GM18502 (cell line): ENCODE results near the gene PLCH1.
A peak's percentile ranks its signal among the peaks of the same experiment; 100 is the strongest.
"Not testable (repeated sequence)": the region's sequence is repeated elsewhere in the genome, so short reads cannot be mapped to it uniquely, and the experiment has no call there.

ENCODE experiments used
- ATAC-seq: cut with Tn5 transposase; IDR thresholded peaks from one replicate; pipeline ENCODE4 v1.9.1; 2021; ENCODE audit warnings: mild to moderate bottlenecking; ENCODE audit not compliant: unreplicated experiment, poor library complexity

The PLCH1 gene

DNA sequence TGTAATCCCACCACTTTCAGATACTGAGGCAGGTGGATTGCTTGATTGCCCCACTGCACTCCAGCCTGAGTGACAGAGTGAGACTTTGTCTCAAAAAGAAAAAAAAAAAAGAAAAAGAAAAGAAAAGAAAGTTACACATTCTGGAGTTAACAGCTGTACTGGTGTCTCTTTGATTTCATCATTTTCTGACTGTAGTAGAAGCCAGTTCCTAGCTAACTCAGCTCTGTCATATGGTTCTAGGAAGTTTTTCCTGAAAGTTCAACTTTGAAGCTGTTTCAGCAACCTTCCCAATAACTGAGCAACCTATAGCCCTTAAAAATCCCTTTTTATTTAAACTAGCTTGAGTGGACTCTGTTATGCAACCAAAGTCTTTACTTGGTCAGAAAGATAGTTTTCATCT is 346.8 kb downstream of the PLCH1 start:
- ATAC-seq: no peak

DNA sequence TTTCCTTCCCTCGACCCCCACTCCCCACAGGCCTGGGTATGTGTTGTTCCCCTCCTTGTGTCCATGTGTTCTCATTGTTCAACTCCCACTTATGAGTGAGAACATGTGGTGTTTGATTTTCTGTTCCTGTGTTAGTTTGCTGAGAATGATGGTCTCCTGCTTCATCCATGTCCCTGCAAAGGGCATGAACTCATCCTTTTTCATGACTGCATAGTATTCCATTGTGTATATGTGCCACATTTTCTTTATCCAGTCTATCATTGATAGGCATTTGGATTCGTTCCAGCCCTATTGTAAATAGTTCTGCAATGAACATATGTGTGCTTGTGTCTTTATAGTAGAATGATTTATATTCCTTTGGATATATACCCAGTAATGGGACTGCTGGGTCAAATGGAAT is 350.0 kb downstream of the PLCH1 start:
- ATAC-seq: not testable (repeated sequence)

DNA sequence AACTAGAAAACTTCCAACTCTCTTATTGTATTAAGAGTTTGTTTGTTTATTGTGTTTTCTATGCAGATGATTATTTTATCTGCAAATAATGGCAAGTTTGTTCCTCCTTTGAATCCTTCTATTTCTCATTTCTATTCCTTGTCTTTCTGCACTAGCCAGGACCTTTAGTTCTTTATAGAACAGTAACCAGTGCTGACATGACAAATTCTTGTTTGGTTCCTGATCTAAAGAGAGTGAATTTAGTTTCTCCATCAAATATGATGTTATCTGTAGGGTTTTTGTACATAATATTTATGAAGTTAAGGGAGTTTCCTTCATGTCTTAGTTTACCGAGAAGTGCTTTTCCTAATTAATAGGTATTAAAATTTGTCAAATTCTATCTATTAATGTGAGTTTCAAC is 350.6 kb downstream of the PLCH1 start:
- no peak for ATAC-seq

DNA sequence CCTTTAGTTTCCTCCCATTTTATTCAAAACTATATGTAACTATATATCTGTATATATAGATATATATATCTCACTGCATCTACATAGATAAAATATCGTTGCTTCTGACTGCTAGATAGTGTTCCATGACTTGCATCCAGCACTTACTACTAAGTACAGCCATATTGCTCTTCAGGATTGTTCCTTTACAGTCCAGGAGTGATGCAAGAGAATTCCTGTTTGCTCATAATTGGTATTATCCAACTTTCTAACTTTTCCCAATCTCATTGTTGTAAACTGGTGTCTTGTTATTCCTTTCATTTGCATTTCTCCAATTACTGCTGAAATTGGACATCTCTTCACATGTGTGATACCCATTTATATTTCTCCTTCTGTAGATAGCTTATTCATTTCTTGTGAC is 351.6 kb downstream of the PLCH1 start:
- ATAC-seq: no peak

DNA sequence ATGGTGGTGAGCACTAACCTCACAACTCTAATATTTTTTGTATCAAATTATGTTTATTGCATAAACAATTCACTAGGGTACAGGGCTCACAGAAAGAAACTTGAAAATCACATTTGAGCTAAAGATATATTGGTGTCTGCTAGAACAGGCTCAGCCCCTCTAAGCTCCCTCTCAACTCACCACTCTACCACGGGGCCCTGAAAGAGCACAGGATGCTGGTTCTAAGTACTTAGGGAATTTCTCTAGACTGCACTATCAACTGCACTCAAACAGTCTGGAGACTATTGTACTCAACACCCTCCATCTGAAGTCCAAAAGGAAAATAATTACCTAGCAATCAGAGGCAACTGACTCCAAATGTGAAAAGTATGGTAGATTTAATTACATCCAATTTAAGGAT is 352.7 kb downstream of the PLCH1 start:
- ATAC-seq: no peak

DNA sequence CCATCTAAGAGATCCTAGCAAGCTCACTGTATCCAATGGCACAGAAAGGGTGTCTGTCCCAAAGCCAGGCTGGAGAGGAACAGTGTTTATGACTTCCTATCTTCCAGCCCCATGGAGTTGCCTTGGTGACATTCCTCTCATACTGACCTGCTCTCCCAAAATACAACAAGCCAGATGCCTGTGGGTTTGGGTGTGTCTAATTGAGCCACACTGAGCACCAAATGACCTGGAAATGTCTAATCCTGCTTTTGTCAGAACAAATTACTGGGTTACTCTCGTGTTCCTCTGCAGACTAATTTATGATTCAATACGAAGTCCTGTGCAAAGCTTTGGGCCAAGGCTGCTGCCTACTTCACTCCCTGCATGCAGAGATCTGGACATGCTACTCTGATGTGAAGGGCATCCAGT is 353.3 kb downstream of the PLCH1 start:
- no peak for ATAC-seq

DNA sequence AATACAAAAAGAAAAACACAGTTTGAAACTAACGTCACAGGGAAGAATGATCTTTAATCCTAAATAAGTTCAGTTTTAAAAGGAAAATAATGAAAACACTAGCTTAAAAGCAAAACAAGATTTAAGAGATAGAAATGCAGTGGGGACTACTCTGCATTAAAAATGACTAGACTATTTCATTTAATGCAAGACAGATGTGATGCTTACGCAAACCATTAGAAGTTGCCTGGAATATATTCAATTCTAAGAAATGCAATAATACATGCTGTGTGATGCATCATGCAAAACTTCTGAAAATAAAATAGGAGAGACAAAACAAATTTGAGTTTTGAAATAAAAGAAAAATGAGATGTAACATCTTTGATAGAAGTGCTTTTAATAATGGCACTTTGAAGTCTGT is 353.8 kb downstream of the PLCH1 start:
- ATAC-seq: no peak

DNA sequence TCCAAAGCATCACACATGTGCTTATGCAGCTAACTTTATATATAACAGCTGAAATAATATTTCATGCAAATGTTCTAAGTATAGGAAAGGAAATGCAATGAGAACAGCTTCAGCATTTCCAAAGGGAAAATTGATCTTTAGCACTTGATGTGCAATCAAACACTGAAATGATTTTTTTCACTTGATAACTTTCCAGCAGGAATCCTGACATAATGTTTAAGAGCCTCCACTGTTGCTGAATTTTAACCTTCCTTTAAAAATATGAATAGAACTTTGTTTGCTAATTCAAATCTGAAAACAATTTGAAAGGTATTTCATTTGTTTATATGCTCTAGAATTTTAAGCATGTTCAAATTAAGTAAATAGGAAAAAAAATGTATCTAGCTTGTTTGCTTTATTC is 354.5 kb downstream of the PLCH1 start:
- ATAC-seq: no peak

DNA sequence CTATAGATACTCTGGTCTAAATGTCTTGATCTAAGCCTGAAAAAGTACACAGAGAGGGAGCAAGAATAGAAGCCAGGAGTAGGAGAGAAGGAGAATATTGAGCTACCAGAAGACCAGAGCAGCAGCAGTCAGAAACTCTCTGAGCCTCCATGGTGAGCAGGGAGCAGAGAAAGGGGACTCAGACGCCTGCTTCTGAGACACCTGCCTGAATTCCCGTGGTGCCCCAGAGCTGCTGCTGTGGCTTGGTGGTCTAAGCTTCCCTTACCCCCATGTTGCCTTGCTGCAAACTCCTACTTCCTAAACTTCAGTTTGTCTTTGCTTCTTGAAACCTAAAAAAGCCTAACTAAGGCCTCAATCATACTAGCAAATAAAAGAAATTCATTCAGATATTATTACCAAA is 356.5 kb downstream of the PLCH1 start:
- no peak for ATAC-seq

DNA sequence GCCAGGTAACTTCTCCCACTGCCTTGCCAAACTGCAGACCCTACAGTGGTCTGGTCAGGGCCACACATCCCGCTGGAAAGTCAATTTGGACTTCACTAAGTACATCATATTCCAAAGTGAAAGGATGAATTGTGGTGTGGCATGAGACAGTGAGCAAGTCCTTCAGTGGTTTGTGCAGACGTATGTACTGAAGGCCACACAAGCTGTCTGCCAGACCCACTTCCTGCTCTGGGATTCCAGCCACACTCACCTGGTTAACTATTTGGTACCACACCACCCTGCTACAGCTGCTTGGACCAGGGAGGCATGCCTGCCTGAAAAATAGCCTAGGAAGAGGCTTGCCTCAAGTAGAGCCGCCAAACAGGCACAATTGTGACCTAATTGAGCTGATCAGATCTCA is 357.3 kb downstream of the PLCH1 start:
- ATAC-seq: no peak

DNA sequence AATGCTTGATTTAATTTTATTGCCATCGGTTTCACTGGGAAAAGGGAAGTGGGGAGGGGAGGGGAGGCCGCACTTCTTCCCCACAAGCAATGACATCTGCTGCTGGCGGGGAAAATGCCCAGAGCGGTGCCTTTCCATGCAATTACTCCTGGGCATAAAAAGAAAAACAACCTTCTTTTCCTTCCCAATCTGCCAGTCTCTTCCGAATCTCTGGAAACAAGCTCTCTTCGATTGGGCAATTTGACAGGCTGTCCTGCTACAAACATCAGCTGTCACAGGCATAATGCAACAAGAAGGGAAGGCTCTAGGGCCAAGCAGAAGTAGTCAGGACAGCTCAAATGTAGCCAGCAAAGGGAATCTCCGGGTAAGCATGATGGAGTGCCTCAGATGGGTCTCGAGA is 358.0 kb downstream of the PLCH1 start:
- ATAC-seq: no peak

DNA sequence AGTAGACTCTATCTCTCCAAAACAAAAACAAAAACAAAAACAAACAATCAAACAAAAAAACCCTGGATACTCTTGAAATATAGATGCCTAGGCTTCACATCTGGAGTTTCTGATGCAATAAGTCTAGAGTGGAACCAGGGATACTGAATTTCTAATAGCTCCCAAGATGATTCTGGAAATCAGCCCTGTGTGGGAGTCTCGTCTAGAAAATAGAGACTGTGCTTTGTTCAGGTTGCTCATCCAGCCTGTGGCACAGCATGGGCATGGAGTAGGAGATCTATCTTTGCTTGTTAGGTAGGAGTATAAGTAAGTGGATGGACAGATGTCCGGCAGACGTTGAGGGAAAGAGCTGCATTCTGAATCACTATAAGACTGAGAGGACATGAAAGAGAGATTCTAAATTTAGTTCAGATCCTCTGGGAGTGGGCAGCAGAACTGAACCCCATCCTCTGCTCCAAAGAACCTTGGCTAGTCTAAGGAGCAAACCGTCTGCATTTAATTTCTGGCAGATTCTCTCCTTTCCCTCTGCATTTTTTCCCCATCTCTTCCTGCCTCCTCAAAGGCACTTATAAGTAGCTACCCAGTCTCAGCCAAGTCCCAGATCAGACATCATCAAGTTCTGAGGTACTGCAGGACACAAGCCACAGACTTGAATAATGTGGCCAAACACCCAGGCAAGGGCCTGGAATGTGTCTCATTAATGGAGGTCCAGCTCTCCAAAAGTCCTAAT is 358.8 kb downstream of the PLCH1 start:
- ATAC-seq: no peak

DNA sequence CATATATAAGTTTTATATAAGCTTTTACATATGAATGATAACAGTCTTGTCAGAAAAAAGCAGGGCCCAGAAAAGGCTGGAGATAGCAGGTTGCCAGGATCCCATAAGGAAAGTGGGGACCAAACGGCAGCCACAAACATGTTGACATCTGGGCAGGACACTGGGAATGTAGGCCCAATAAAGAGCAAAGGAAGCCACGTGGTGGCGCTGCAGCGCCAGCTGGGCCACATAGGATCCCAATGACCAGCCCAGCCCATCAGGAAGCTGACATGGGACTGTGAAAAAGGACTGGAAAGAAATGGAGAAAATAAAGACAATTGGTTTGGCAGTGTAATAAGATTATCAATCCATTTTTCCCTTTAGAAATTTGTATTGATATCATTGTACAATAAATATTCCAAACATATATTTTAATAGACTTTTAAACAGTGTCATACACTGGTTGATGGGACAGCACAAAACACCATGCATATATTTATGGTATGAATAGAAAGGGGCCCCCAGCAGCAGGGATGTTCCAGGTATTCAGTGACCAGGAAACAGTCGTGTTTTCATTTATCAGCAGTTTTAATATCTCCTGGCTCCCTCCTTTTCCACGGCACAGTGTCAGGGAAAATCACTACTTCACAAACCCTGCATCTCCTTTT is 362.4 kb downstream of the PLCH1 start:
- ATAC-seq: peak; percentile 64

DNA sequence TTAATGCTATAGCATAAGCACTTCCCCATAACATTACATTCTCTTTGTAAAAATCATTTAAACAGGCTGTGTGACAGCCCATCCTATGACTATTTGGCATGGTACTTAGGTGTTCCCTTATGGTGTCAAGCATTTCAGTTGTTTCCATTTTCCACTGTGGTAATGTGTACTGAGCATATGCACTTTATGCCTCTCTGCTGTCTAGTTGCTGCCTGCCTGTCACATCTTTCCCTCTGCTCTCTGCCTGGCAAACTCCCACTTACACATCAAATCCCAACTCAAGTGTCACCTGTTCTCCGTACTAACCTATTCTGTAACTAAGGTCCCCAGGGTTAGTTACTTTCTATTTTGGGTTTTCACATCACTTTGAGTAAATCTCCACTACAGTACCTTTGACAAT is 367.0 kb downstream of the PLCH1 start:
- no peak for ATAC-seq

DNA sequence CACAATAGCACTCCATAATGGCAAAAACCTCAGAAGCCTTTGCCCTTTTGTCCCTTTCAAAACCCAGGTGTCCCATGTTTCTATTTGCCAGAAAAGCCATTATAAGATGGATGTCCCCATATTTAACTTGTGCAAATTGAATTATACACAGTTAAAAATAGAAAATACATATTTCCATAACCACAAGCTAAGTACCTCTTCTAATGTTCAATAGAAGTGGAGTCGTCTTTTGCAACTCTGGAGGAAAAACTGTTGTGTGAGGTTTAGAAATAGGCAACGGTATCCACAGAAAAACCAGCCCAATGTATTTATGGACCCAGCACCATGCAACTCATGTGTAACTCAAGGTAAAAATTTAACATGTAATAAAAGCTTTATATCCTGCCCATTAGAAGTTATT is 367.8 kb downstream of the PLCH1 start:
- no peak for ATAC-seq

DNA sequence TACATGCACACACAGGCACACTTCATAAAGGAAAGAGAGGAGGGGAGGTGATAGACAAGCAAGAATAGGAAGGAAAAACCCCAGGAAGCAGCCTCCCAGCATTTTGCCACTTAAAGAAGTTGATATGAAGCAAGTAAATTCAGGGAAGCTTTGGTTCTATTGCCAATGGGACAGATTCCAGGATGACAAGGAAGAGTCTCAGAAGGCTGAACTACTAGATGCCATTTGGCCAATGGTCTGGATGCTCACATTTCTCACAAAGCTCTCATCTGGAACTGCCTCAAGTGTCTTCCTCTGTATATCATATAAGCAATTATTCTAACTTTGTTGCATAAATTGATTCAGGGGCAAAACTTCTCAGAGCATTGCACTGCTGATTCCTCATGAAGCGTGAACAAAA is 372.6 kb downstream of the PLCH1 start:
- ATAC-seq: no peak

DNA sequence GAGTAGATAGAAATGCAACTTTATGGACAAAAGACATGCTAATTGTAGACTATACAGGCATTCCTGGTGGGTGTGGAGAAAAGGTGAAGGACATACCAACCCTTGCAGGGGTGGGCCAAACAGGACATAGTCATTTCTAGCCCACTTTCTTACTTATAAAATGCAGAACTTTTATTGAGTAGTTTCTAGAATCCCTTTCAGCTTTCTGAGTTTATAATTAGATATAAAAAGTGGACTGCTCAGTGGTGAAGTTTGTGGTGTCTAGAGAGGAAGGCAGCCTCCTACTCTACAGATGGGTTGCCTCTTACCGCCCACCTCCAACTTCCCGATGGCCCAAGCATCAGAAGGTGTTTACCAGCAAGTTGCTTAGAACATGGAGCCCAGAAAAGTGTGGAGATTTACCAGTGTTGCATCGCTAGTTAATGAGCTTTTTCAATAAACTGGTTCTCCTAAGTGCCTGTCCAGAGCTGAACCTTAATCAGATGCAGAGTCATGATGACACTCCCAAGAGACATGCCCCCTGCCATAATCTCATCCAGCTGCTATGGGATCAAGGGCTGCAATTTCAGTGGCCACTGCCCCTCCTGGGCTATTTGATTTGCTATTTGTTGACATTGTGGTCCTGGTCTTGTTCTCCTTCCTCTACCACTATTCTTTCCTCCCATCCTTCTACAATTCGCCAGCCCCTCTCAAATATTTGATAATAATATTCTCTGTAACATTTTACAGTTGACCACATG is 373.9 kb downstream of the PLCH1 start:
- ATAC-seq: no peak

DNA sequence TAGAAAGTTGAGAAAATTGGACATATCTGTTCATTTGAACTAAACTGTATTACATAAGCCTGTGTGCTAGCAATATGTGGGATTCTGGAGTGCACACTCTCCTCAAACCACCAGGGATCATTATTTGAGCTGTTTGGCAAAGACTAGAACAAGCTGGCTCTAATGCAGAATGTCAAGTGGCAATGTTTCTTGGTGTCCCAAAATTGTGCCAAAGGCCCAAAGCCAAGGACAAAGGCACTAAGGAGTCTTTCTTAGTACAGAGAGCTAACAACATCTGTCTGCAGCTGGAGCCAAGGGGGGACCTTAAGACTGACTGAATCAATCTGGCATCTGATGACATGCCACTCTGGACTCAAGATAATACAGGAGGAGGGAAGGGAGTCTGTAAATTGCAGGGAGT is 374.7 kb downstream of the PLCH1 start:
- ATAC-seq: no peak

DNA sequence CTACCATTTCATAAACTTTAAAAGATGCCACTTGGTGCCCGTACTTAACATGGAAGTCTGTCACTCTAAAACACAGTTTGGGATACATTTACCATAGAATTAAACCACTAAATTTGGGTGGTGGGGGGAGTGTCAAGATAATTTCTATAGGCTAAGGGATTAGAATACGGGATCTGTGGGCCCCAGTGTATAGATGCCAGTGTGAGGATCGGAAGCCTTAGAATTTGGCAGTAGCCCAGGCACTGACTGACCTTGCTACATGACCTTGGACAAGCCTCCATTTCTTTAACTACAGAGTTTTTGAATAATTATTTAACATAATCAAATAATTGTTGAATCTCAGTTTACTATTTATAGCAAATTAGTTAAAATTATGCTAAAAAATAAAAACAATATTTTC is 375.1 kb downstream of the PLCH1 start:
- ATAC-seq: no peak

DNA sequence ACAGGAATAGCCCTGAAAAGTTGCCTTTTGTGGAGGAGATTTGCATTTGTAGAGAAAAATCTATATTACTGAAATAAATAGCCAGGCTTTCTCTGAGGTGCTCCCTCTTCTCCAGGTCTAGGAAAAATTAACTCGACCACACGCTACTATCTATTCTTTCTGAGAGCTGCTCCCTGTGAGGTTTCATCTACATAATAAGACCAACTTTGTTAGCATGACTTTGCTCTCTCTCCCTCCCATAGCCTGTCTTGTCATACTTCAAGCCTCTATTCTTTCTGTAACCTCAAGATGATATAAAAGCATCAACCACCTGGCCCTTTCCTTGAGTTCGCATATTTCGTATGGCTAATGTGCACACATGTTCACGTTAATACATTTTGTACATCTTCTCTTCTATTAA is 375.6 kb downstream of the PLCH1 start:
- no peak for ATAC-seq

DNA sequence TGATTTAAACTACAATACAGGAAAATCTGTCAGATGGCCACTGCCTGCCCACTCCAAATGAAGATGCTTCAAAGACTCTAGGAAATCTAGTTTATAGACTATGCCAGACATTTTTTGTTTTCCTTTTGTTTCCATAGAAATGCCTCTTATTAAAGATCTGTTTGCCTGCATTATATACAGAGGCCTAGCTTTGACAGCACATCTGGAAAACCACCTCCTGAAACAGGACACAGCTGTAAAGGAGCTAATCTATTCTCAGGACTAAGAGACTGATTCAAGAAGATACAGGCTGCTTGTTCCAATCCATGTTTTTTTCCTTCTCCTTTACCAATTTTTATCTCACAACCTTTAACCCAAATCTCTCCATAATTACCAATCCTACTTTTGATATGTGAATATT is 376.1 kb downstream of the PLCH1 start:
- no peak for ATAC-seq

DNA sequence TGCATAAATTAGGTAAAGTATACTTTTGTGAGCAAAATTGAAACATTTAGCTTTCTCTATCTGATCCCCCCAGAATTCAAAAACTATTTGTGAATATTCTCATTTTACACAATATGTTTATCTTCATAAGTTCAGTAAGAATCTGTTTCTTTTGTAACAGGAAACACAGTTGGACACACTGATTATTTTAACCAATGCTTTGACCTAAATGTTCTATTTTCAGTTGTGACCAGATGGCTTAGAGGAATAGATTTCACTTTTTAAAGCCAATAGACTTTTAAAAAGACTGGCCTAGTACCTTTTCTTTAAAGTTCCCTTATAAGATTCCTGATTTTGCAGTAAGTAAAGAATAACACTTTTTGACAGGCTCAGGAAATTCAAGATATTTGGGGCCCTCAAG is 377.4 kb downstream of the PLCH1 start:
- peak; percentile 37 for ATAC-seq
